Liver (tissue), 9 donors: ENCODE results near the gene BIK. TPM values are rescaled to one million over a fixed set of nuclear protein-coding genes. Genes with fewer than 3 reads are reported as not detected.

Experiments
- DNase-seq: peaks from one replicate; pipeline ENCODE4 v3.0.0-alpha.2; 2017; ENCODE audit warnings: low spot score
- H3K27ac ChIP-seq, 2 donors: one replicate each; pipeline ENCODE4 v1.7.0; 2013; ENCODE audit warnings: inconsistent platforms in 2 of 2, low read length in 2 of 2, control low read depth in 1 of 2, low read depth in 1 of 2, mild to moderate bottlenecking in 1 of 2
- H3K27me3 ChIP-seq, 4 donors: one replicate each; pipeline versions ENCODE4 v1.6.1 to v1.7.0; 2013; ENCODE audit warnings: low read length in 3 of 4, inconsistent platforms in 1 of 4, mild to moderate bottlenecking in 1 of 4, moderate library complexity in 1 of 4; ENCODE audit not compliant: control insufficient read depth in 4 of 4, insufficient read depth in 4 of 4
- H3K36me3 ChIP-seq, 4 donors: one replicate each; pipeline versions ENCODE4 v1.6.1 to v1.7.0; 2013; ENCODE audit warnings: low read length in 3 of 4, mild to moderate bottlenecking in 3 of 4, low read depth in 1 of 4, moderate library complexity in 1 of 4; ENCODE audit not compliant: control insufficient read depth in 4 of 4, insufficient read depth in 3 of 4
- H3K4me1 ChIP-seq, 4 donors: one replicate each; pipeline versions ENCODE4 v1.6.1 to v1.7.0; 2013; ENCODE audit warnings: low read length in 3 of 4, mild to moderate bottlenecking in 3 of 4, moderate library complexity in 1 of 4; ENCODE audit not compliant: control insufficient read depth in 4 of 4, insufficient read depth in 4 of 4
- H3K4me3 ChIP-seq, 3 donors: one replicate each; pipeline versions ENCODE4 v1.6.1 to v1.7.0; 2013; ENCODE audit warnings: low read length in 3 of 3, control low read depth in 1 of 3, low read depth in 1 of 3, mild to moderate bottlenecking in 1 of 3
- H3K9ac ChIP-seq, 2 donors: one replicate each; pipeline ENCODE4 v1.7.0; 2013; ENCODE audit warnings: low read length in 2 of 2, mild to moderate bottlenecking in 2 of 2, moderate library complexity in 2 of 2, control low read depth in 1 of 2, low read depth in 1 of 2
- H3K9me3 ChIP-seq, 4 donors: one replicate each; pipeline versions ENCODE4 v1.6.1 to v1.7.0; 2013; ENCODE audit warnings: low read length in 3 of 4; ENCODE audit not compliant: control insufficient read depth in 4 of 4
- EGR1 ChIP-seq, 2 donors: IDR thresholded peaks; 2 replicates each; pipeline ENCODE4 v1.6.1; 2016 to 2018; ENCODE audit warnings: antibody characterized with exemption in 2 of 2, low read depth in 2 of 2
- FOXA1 ChIP-seq: IDR thresholded peaks from 2 replicates; pipeline ENCODE4 v1.6.1; 2016; ENCODE audit warnings: antibody characterized with exemption
- FOXA2 ChIP-seq: IDR thresholded peaks from 2 replicates; pipeline ENCODE4 v1.6.1; 2016; ENCODE audit warnings: antibody characterized with exemption
- HNF4A ChIP-seq, 2 donors: conservative IDR thresholded peaks; 2 replicates each; pipeline ENCODE4 v1.6.1; 2016; ENCODE audit warnings: antibody characterized with exemption in 2 of 2, mild to moderate bottlenecking in 2 of 2
- HNF4G ChIP-seq: IDR thresholded peaks from 2 replicates; pipeline ENCODE4 v1.6.1; 2016; ENCODE audit warnings: antibody characterized with exemption
- JUND ChIP-seq, 2 donors: IDR thresholded peaks; 2 replicates each; pipeline ENCODE4 v1.6.1; 2016; ENCODE audit warnings: antibody characterized with exemption in 2 of 2
- NR2F2 ChIP-seq: IDR thresholded peaks from 2 replicates; pipeline ENCODE4 v1.6.1; 2016; ENCODE audit warnings: antibody characterized with exemption
- RAD21 ChIP-seq, 2 donors: IDR thresholded peaks; 2 replicates each; pipeline ENCODE4 v1.6.1; 2016; ENCODE audit warnings: antibody characterized with exemption in 2 of 2, mild to moderate bottlenecking in 2 of 2
- RXRA ChIP-seq, 2 donors: IDR thresholded peaks; 2 replicates each; pipeline ENCODE4 v1.6.1; 2017 to 2018; ENCODE audit warnings: antibody characterized with exemption in 2 of 2, mild to moderate bottlenecking in 1 of 2
- SP1 ChIP-seq: IDR thresholded peaks from 2 replicates; pipeline ENCODE4 v1.6.1; 2018; ENCODE audit warnings: antibody characterized with exemption, mild to moderate bottlenecking
- TAF1 ChIP-seq: conservative IDR thresholded peaks from 2 replicates; pipeline ENCODE4 v1.6.1; 2016; ENCODE audit warnings: antibody characterized with exemption, mild to moderate bottlenecking
- YY1 ChIP-seq: IDR thresholded peaks from 2 replicates; pipeline ENCODE4 v1.6.1; 2016; ENCODE audit warnings: antibody characterized with exemption, mild to moderate bottlenecking
- WGBS: extraction: QIAGEN DNeasy Blood & Tissue Kit; methylation state at CpG from one replicate; pipeline ENCODE4 v1.1.7; 2013; 5-methylcytosine and 5-hydroxymethylcytosine counted together
- polyA plus RNA-seq, 2 donors: library from polyadenylated mRNA; stranded (reverse) in 1 of 2; unstranded in 1 of 2; fragments of 200-250 nt in 1 of 2; fragments of >200 nt in 1 of 2; fragmentation: Nextera tagmentation in 1 of 2; extraction: Ambion mirVana in 1 of 2; gene quantifications; one replicate each; pipeline versions ENCODE4 v1.2.1 to v1.2.3, GENCODE V29; 2013 to 2015
- total RNA-seq, 2 donors: library from RNA; depleted of rRNA; stranded (reverse); fragments of >200 nt; gene quantifications; one replicate each; pipeline ENCODE4 v1.2.3, GENCODE V29; 2014
- TF ChIP-seq, protein P1 (sequence below): IDR thresholded peaks from 2 replicates; pipeline ENCODE4 v1.6.1; 2016; ENCODE audit warnings: antibody characterized with exemption
- TF ChIP-seq, protein P2 (sequence below): fragments of 150-350 bp; IDR thresholded peaks from 2 replicates; pipeline ENCODE4 v1.5.1; 2017; ENCODE audit warnings: improper control_type of control experiment, low read depth, low read length; ENCODE audit not compliant: missing input control
- TF ChIP-seq, protein P3 (sequence below): IDR thresholded peaks from 2 replicates; pipeline ENCODE4 v1.6.1; 2016; ENCODE audit warnings: antibody characterized with exemption
- TF ChIP-seq, protein P4 (sequence below): IDR thresholded peaks from 2 replicates; pipeline ENCODE4 v1.6.1; 2016; ENCODE audit warnings: antibody characterized with exemption, mild to moderate bottlenecking
- donor health status: healthy.
- donor health status: healthy.
- donor health status: healthy.
- donor health status: healthy.
- donor health status: healthy.

Gene BIK
- total and polyA plus RNA-seq, 4 donors, result 0.23 to 0.89 (median 0.33) TPM; not detected in 1

DNA sequence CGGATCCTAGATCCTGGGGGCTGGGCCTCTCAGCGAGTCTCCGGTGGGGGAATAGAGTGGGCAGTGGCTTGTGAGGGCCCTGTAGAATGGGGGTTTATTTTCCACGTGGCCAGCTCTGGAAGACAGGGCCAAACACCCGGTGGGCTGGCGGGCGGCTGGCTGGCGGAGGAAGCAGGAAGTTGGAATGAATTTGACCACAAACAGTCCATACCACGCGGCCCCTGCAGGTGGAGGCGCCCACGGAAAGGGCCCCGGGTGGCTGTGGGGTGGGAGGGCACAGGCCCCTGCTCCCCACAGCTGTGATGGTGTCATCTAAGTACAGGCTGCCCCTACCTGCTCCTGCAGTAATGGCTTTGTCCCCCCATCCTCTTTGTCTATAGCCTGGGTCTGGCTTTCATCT lies 17.6 kb downstream of the BIK start:
- no peak for DNase-seq
- WGBS, result 70% methylated on average over 13 of the region's 13 CpGs
- no peak overlapping the region for H3K27ac ChIP-seq

DNA sequence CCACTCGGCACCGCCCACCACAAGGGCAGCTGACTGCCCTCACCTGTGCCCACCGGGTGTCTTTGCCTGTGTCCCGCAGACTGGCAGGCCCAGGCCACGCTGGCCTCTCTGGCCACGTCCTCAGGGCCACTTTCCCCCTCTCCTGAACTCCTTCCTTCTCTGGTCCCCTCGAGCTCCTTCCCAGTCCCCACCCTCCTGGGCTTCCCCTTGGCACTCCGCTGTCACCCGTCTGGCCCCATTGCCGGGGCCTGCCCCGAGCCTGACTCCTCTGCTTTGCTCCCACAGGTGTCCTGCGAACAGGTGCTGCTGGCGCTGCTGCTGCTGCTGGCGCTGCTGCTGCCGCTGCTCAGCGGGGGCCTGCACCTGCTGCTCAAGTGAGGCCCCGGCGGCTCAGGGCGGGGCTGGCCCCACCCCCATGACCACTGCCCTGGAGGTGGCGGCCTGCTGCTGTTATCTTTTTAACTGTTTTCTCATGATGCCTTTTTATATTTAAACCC lies 18.4 kb downstream of the BIK start:
- Histone ChIP-seq H3K4me3 (no peak overlapping the region), H3K9me3 (no peaks in the 10 kb centered on the region), H3K4me1 (peaks cover 0 to 8% (median 4%) of the 10 kb centered on the region in 4 donors), H3K9ac (no peak overlapping the region), H3K27ac (no peak overlapping the region), H3K27me3 (no peaks in the 10 kb centered on the region), H3K36me3 (peaks cover 0 to 10% (median 1%) of the 10 kb centered on the region in 4 donors)
- WGBS, result 67% methylated on average over 20 of the region's 20 CpGs
- TF ChIP-seq, protein P1, sequence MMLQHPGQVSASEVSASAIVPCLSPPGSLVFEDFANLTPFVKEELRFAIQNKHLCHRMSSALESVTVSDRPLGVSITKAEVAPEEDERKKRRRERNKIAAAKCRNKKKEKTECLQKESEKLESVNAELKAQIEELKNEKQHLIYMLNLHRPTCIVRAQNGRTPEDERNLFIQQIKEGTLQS, result no peak
- no peak for TF ChIP-seq EGR1 (IDR thresholded peaks at IDR 0.05; ENCODE audit: low read depth in 2 of 2)
- no peak for TF ChIP-seq RAD21 (IDR thresholded peaks at IDR 0.05)
- TF ChIP-seq, protein P2, sequence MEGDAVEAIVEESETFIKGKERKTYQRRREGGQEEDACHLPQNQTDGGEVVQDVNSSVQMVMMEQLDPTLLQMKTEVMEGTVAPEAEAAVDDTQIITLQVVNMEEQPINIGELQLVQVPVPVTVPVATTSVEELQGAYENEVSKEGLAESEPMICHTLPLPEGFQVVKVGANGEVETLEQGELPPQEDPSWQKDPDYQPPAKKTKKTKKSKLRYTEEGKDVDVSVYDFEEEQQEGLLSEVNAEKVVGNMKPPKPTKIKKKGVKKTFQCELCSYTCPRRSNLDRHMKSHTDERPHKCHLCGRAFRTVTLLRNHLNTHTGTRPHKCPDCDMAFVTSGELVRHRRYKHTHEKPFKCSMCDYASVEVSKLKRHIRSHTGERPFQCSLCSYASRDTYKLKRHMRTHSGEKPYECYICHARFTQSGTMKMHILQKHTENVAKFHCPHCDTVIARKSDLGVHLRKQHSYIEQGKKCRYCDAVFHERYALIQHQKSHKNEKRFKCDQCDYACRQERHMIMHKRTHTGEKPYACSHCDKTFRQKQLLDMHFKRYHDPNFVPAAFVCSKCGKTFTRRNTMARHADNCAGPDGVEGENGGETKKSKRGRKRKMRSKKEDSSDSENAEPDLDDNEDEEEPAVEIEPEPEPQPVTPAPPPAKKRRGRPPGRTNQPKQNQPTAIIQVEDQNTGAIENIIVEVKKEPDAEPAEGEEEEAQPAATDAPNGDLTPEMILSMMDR, result no peak
- no peak for TF ChIP-seq FOXA2
- no peak for TF ChIP-seq NR2F2
- no peak for DNase-seq

More for the DNA sequence above, 17.6 kb downstream of the BIK start:
- H3K4me3 ChIP-seq, result no peak overlapping the region
- no peaks in the 10 kb centered on the region for H3K27me3 ChIP-seq
- no peaks in the 10 kb centered on the region for H3K9me3 ChIP-seq
- H3K9ac ChIP-seq, result no peak overlapping the region
- peaks cover 0 to 8% (median 4%) of the 10 kb centered on the region in 4 donors for H3K4me1 ChIP-seq
- H3K36me3 ChIP-seq, result peaks cover 0 to 6% (median 1%) of the 10 kb centered on the region in 4 donors
- TF ChIP-seq, protein P3, sequence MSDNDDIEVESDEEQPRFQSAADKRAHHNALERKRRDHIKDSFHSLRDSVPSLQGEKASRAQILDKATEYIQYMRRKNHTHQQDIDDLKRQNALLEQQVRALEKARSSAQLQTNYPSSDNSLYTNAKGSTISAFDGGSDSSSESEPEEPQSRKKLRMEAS, result no peak

DNA sequence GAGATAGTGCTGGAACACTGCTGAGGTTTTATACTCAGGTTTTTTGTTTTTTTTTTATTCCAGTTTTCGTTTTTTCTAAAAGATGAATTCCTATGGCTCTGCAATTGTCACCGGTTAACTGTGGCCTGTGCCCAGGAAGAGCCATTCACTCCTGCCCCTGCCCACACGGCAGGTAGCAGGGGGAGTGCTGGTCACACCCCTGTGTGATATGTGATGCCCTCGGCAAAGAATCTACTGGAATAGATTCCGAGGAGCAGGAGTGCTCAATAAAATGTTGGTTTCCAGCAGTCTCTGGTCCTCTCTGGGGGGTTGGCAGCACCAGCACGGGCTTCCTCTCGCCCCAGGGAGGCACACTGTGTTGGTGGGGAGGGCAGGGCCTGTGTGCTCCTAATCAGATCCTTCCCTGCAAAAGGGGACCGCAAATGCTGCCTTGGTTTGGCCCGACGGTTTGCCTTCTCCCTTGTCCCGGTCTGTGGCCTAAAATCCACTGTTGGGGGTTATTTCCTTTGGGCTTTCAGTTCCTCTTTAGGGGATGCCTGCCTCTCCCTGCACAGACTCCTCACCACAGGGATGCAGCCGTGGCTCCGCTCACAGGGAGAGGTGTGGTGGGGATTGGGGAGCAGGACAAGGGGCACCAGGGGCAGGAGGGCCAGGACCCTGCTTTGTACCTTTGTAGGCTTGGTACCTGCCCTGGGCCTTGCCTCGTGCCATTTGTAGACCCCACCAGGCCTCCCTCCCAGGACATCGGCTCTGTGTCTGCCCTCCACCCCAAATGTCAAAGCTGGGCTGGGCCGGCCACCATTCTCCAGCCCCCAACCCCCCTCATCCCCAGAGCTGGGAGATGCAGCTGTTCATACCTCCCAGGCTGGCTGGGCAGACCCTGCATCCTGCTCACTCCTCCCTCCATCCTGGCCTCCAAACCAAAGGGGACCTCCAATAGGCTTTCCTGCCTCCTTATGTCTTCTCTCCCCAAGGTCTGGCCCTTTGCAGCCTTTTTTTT lies 19.2 kb downstream of the BIK start:
- H3K36me3 ChIP-seq, result peaks cover 0 to 14% (median 2%) of the 10 kb centered on the region in 4 donors
- H3K4me3 ChIP-seq, result no peak overlapping the region
- no peak overlapping the region for H3K9ac ChIP-seq
- WGBS, result 71% methylated on average over 16 of the region's 16 CpGs
- no peaks in the 10 kb centered on the region for H3K27me3 ChIP-seq
- H3K27ac ChIP-seq, result no peak overlapping the region
- no peak for DNase-seq
- no peaks in the 10 kb centered on the region for H3K9me3 ChIP-seq
- H3K4me1 ChIP-seq, result peaks cover 0 to 8% (median 4%) of the 10 kb centered on the region in 4 donors
- TF ChIP-seq, protein P1, result no peak
- TF ChIP-seq FOXA2 (no peak), JUND (IDR thresholded peaks at IDR 0.05) (no peak), SP1 (no peak), YY1 (no peak), HNF4A (conservative IDR thresholded peaks at IDR 0.05) (no peak), FOXA1 (no peak), RXRA (IDR thresholded peaks at IDR 0.05) (no peak), EGR1 (IDR thresholded peaks at IDR 0.05; ENCODE audit: low read depth in 2 of 2) (no peak), TAF1 (no peak), NR2F2 (no peak), RAD21 (IDR thresholded peaks at IDR 0.05) (no peak), HNF4G (no peak)
- TF ChIP-seq, protein P3, result no peak
- TF ChIP-seq, protein P4, sequence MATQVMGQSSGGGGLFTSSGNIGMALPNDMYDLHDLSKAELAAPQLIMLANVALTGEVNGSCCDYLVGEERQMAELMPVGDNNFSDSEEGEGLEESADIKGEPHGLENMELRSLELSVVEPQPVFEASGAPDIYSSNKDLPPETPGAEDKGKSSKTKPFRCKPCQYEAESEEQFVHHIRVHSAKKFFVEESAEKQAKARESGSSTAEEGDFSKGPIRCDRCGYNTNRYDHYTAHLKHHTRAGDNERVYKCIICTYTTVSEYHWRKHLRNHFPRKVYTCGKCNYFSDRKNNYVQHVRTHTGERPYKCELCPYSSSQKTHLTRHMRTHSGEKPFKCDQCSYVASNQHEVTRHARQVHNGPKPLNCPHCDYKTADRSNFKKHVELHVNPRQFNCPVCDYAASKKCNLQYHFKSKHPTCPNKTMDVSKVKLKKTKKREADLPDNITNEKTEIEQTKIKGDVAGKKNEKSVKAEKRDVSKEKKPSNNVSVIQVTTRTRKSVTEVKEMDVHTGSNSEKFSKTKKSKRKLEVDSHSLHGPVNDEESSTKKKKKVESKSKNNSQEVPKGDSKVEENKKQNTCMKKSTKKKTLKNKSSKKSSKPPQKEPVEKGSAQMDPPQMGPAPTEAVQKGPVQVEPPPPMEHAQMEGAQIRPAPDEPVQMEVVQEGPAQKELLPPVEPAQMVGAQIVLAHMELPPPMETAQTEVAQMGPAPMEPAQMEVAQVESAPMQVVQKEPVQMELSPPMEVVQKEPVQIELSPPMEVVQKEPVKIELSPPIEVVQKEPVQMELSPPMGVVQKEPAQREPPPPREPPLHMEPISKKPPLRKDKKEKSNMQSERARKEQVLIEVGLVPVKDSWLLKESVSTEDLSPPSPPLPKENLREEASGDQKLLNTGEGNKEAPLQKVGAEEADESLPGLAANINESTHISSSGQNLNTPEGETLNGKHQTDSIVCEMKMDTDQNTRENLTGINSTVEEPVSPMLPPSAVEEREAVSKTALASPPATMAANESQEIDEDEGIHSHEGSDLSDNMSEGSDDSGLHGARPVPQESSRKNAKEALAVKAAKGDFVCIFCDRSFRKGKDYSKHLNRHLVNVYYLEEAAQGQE, result no peak
- TF ChIP-seq, protein P2, result no peak
